HG02973 (cell line): Measurements from ENCODE around the gene MAML1.

ENCODE experiments used
- ATAC-seq: cut with Tn5 transposase; IDR thresholded peaks from one replicate; pipeline ENCODE4 v1.9.1; 2021; ENCODE audit warnings: moderate library complexity; ENCODE audit not compliant: unreplicated experiment

MAML1 gene

GRCh38 chr5:179803651-179804554 lies 71.3 kb downstream of the MAML1 start:
- ATAC-seq: no peak

GRCh38 chr5:179804555-179804947 lies 71.9 kb downstream of the MAML1 start:
- no peak for ATAC-seq

GRCh38 chr5:179805070-179805528 lies 72.5 kb downstream of the MAML1 start:
- no peak for ATAC-seq

DNA sequence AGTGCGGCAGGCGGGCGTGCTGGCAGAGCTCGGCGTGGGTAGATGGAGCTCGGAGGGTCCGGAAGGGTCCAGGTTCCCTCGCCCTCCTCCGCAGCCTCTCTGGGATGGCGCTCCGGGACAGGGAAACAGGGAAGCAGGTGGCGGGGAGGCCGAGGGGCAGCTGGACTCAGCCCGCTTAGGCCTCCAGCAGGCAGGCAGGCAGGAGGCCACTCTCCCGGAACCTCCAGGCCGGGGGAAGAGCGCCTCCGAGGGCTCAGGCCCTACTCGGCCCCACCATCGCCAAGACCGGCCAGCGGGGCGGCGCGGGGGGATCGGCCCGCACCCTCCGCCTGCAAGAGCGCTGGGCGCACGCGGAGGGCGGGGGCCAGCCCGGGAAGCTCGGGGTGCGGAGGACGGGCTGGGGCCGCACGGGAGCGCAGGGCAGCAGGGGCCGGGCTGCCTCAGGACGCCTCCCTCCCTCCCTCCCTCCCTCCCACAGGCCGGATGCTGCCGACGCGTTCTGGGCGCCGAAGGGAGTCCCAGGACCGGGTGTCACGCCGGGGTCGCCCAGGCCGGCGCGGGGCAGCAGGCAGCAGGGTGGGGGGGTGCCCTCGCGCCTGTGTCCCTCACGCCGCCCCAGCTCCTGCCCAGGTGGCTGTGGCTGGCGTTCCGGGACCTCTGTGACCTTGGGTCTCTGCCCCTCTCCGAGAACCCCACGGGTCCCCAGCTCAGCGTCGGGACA lies 73.1 kb downstream of the MAML1 start:
- ATAC-seq: peak; percentile 8

GRCh38 chr5:179806250-179807048 lies 73.8 kb downstream of the MAML1 start, which contains the start of gene MGAT4B:
TSS of gene MGAT4B (minus strand) at chr5:179806866. CDS start at chr5:179806583, 283 bp downstream.
- ATAC-seq: peak; percentile 58

GRCh38 chr5:179812135-179812825 lies 79.7 kb downstream of the MAML1 start:
- no peak for ATAC-seq

- no peak for ATAC-seq
Measured at GRCh38 chr5:179812997-179813607, 80.5 kb downstream of the MAML1 start.

GRCh38 chr5:179814090-179814489 lies 81.5 kb downstream of the MAML1 start:
- no peak for ATAC-seq

DNA sequence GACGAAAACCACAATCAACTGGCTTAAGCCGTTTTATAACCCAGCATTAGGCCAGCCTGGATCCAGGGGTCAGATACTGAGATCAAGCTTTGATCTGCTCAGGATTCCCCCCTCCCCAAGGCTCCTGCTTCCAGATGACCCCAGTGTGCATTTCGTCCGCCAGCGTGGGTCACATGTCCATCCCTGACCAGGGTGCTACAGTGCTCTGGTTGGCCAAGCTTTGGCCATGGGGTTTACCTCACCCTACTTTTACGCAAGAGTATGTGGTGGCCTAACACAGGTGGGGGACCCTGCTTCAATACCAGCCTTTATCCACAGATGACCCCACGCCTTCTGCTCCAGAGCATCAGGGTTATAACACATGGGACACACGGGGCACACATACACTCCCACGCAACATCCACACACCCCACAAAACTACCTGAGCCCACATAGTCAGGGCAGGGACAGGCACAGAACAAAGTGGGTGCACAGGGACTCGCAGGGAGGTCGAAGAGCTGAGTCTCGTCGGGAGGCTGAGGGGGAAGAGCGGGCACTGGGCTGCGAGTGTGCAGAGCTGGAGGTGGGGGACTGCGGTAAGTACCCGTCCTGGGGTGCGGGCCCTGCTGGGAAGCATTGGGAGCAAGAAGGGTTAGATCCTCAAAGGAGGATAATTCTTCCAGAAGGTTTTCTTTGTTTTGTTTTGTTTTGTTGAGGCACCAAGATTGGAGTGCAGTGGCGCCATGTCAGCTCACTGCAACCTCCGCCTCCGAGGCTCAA lies 83.0 kb downstream of the MAML1 start:
- no peak for ATAC-seq

DNA sequence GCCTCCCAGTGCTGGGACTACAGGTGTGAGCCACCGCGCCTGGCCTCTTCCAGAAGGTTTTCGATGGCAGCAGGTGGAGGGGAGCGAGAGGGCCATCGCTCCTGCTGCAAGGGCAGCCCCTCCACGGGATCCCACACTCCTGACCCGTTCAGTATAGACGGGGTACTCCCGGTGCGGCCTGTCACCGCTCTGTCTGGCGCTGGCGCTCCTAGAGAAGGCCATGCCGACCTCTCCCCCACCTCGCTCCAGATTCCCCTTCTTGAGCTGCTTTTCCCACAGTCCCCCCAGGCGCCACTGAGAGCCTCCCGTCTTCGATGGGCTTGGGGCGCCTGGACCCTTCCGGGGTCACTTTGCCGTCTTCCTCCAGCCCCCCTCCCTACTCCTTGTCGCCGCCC lies 83.8 kb downstream of the MAML1 start:
- ATAC-seq: no peak

- no peak for ATAC-seq
Measured at GRCh38 chr5:179816796-179817469, 84.3 kb downstream of the MAML1 start.

DNA sequence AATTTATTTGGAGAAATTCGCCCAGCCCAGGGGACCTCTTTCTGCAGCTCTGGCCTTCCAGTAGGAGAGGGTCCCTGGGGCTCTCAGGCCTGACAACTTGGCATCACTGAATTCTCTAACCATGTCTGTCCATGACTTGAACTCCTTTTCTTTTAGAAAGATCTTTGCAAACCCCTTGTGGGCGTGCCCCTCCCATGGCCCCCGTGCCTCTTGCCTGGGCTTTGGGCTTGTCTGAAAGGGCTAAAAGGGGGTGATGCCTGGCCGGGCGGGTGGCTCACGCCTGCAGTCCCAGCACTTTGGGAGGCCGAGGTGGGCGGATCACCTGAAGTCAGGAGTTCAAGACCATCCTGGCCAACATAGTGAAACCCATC lies 84.8 kb downstream of the MAML1 start:
- no peak for ATAC-seq

DNA sequence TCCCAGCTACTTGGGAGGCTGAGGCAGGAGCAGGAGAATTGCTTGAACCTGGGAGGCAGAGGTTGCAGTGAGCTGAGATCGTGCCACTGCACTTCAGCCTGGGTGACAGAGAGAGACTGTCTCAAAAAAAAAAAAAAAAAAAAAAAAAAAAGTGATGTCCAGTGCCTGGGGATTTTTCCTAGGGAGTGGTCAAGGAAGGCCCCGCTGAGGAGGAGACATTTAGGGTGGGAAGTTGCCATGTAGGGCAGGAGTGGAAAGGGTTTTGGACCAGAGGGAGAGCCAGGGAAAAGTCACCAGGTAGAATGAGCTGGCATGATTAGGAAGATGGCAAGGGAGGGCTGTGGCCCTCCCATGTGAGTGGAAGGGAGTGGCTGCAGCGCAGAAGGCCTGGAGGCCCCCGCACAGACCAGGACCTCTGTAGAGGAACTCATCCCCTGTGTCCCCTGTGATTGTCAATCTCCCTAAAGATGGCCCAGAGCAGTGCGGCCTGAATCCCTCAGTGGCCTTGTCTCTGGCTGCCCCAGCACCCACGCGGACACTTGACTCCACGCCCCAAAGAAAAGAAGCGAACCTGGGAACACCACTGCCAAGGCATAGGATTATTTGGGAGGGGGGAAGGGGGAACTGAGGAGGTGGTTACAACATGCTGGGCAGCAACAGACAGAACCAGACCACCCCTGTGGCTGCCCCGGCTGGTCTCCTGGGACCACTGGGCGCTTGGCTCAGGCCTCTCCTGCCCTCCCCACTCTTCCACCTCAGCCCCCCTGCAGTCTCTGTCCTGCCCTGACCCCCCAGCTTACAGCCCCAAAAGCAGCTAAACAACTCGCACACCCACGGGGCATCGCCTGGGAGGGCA lies 85.5 kb downstream of the MAML1 start:
- no peak for ATAC-seq

DNA sequence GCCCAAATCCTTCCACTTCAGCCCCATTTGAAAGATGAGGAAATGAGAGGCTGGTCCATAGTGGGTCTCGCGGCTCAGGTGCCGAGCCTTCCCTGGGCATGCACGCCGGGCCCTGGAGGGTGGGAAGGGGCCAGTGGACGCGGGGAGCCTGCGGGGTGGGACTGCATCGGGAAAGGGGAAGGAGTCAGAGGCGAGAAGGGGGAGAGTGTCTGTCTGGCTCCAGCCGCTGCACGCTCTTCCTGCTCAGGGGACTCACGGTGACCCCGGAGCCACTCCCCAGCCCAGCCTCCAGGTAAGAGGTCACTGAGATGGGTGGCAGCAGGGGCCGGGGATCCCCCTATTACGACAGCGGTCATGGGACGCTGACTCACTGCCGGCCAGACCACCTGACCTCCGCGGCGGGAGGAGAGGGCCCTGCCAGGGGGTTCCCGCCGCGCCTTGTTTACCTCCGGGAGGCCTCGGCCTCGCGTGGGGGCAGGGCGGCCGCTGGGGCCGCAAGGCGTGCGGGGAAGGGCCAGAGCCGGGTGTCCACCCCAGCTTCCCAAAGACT lies 86.2 kb downstream of the MAML1 start:
- ATAC-seq: peak; percentile 58

DNA sequence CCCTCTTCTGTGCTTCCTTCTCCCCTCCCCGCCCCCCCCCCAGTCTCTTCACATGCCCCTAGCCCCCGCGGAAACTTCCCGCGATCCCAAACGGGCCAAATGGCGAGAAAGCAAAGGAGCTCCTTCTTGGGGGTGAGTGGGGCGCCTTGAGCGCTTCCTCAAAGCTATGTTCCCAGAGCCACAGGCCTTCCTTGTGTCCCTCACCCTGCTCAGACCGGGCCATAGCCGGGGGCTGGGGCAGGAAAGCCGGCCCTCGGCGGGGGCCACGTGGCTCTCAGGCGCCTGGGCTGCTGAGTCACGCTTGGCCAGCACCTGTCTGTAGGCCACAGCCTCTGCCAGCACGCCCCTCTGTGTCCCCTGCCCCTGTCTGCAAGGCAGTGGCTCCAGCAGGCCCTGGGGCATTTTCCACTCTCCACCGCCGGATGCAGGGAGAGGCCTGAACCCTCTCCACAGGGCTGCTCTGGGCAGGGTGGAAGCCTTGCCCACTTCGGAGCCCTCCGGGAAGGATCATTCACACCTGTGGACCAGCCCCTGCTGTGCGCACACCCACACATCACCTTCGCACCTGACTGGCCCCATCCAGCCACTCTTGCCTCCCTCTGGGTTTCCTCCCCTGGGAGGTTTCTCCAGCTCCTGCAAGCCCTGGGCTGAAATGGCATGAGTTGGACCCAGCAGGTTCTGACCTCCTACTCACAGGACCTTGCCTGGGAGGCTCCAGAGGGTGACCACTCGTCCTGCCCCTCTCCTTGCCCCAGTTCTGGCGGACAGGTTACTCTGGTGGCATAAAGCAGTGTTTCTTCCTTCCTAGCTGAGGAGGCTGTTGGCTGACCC lies 86.9 kb downstream of the MAML1 start:
- no peak for ATAC-seq

GRCh38 chr5:179820127-179820482 lies 87.5 kb downstream of the MAML1 start:
- ATAC-seq: no peak
